Skeletal muscle cell (primary cell): ENCODE results near the gene HCN4.

Source experiments
- DNase-seq: peaks from one replicate; pipeline ENCODE4 v3.0.0-alpha.2; 2010; ENCODE audit warnings: low read depth
- H3K4me3 ChIP-seq: 2 replicates; pipeline ENCODE4 v1.5.1; 2011; ENCODE audit warnings: low read depth, mild to moderate bottlenecking, control low read depth, low read length, moderate library complexity

Gene HCN4

GRCh38 chr15:73383310-73384189 is 14.8 kb upstream of the HCN4 start:
- DNase-seq, result no peak

DNA sequence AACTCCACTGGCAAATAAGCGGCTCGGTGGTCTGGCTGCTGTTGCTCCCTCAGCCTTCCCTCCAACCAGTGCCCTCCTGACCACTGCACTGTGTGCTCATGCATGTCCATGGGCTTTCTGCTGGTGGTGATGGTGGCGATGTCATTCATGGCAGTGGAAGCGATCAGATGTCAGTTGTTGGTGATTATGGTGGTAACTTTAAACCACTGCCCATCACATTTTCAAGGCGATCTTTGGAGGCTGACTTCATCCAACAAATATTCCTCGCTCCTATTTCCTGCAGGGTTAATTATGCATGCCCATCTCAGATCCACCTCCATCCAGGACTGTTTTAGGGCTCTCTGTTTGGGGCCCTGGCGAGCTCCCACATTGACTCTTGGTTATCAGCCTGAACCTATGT is 13.4 kb upstream of the HCN4 start:
- H3K4me3 ChIP-seq, result no peak overlapping the region
- DNase-seq, result no peak

More at GRCh38 chr15:73383310-73384189, 14.8 kb upstream of the HCN4 start:
- H3K4me3 ChIP-seq, result no peak overlapping the region

DNA sequence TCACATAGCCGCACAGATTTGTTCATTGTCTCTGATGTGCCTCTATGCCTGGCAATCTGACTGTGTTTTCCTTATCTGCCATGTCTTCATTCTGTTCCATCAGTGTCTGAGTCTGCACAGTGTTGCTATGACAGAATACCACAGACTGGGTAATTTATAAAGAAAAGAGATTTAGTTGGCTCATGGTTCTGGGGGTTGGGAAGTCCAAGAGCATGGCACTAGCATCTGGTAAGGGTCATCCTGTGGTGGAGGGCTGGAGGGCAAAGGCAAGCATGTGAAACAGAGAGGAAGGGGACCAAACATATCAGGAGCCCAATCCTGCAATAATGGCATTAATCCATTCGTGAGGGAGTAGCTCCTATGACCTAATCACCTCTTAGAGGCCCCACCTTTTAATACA is 11.9 kb upstream of the HCN4 start:
- DNase-seq, result no peak

DNA sequence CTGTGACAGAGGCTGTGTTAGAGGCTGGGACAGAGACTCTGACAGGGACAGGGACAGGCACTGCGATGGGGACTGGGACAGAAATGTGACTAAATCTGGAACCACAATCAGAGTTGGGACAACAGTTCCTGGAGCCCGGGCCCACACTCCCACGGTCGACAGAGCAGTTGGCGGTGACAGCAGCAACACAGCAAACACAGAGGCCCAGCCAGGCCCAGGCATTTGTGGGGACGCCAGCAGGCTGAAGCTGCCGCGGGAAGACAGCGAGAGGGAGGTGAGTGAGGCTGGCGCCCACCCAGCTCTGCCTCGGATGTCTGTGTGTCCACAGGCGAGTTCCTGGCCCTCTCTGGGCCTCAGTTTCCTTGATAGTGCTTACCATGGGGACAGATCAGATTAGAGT is 9.3 kb upstream of the HCN4 start:
- DNase-seq, result no peak

More for the DNA sequence above, 11.9 kb upstream of the HCN4 start:
- H3K4me3 ChIP-seq, result no peak overlapping the region

DNA sequence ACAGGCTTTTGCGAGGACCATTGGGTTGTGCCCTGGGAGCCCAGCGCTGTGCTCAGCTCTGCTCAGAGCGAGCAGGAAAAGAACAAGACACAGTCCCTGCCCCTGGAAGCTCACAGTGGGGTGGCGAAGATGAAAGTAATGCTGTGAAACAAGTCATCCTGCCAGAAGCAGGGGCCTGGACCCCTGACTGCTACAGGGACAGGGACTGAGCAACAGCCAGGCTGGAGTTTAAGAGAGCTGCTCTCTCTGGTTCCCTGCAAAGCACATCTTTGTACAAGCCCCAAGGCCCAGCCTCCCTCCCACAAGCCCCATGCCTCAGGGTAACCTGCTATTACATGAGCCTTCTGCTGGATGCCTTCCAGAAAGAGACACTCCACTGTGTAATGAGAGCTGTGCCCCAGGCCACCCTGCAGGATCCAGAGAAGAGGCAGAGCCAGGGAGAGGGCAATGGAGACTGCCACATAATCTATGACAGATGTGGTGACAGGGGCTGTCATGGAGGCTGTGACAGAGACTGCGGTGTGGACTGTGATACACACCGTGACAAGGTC is 7.1 kb upstream of the HCN4 start:
- no peak for DNase-seq

More for the DNA sequence above, 9.3 kb upstream of the HCN4 start:
- no peak overlapping the region for H3K4me3 ChIP-seq

GRCh38 chr15:73375012-73375411 is 6.3 kb upstream of the HCN4 start:
- no peak overlapping the region for H3K4me3 ChIP-seq
- DNase-seq, result no peak

More for the DNA sequence above, 7.1 kb upstream of the HCN4 start:
- H3K4me3 ChIP-seq, result no peak overlapping the region

- no peak overlapping the region for H3K4me3 ChIP-seq
- no peak for DNase-seq
Measured at GRCh38 chr15:73374604-73375003, 5.8 kb upstream of the HCN4 start.

DNA sequence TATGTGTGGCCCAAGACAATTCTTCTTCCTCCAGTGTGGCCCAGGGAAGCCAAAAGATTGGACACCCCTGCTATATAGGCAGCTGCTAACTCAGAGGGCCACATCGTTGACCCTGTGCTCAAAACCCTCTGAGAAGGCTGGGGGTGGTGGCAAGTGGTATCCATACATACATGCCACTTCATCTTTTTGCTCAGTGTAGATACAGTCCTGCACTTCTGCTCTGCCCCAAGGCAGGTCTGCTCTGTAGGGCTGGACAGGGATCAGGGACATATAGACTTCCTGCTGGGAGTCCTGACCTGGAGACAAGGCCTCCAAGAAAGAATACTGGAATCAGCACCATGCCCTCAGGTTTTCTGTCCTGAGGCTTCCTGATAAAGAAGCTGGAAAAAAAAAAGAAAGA is 4.5 kb upstream of the HCN4 start:
- DNase-seq, result no peak
- no peak overlapping the region for H3K4me3 ChIP-seq

- DNase-seq, result no peak
- no peak overlapping the region for H3K4me3 ChIP-seq
Measured at GRCh38 chr15:73371812-73372211, 3.1 kb upstream of the HCN4 start.

GRCh38 chr15:73370151-73370550 is 1.4 kb upstream of the HCN4 start:
- DNase-seq, result no peak
- no peak overlapping the region for H3K4me3 ChIP-seq

- no peak overlapping the region for H3K4me3 ChIP-seq
- DNase-seq, result no peak
Measured at GRCh38 chr15:73369154-73369694, 466 bp upstream of the HCN4 start.

GRCh38 chr15:73367624-73368300 is 996 bp downstream of the HCN4 start:
- H3K4me3 ChIP-seq, result no peak overlapping the region

GRCh38 chr15:73366766-73367623 is 1.8 kb downstream of the HCN4 start:
- no peak overlapping the region for H3K4me3 ChIP-seq
- no peak for DNase-seq

More at GRCh38 chr15:73367624-73368300, 996 bp downstream of the HCN4 start:
- DNase-seq, result no peak

GRCh38 chr15:73364070-73364469 is 4.7 kb downstream of the HCN4 start:
- no peak for DNase-seq
- H3K4me3 ChIP-seq, result no peak overlapping the region

- no peak overlapping the region for H3K4me3 ChIP-seq
- DNase-seq, result no peak
Measured at GRCh38 chr15:73362900-73363299, 5.9 kb downstream of the HCN4 start.

DNA sequence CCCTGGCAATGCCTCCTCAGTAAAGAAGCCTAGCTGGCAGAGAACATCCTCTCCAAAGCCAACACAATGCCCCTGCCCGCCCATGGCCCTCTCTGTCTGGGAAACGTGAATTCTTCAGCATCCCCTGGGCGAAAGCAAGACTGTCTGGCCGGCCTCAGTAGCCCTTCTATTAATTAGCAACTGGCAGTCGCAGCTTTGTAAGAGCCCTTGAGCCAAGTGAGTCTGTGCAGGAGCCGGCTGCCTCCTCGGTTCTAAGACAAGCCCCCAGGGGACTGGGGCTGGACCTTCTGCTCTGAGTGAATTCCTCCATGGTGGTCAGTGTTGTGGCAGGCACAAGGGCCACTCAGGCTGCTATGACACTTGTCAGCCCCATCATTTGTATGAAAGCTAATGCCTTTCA is 7.4 kb downstream of the HCN4 start:
- no peak for DNase-seq
- no peak overlapping the region for H3K4me3 ChIP-seq

- no peak overlapping the region for H3K4me3 ChIP-seq
- DNase-seq, result no peak
Measured at GRCh38 chr15:73359651-73360050, 9.1 kb downstream of the HCN4 start.

DNA sequence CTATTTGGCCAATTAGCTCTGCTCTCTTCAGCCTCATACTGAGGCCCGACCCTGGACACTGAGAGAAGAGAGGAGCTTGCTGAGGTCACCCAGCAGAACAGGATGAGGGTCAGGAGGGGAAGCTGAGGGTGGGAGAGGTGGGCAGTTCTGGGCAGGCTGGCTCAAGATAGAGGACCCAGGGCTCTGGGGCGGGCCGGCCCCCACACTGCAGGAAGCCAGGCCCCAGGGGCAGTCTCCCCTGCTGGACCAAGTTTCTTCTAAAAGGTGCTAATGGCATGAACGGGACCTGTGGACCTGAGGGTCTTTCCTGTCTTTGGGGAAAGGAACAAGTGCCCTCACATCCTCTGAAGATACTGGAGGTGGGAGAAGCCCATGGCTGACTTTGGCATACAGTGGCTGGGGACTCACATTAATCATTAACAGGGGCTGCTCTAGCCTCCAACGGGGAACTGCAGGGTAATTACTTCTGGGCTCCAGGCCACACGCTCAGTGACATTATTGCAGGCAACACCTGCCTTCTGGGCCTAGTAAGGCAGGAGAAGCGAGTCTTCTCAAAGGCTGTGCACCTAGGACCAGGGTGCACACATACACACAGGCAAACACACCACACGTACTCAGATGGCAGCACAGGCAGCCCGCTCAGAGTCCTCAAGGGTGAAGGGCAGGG is 10.6 kb downstream of the HCN4 start:
- no peak for DNase-seq
- H3K4me3 ChIP-seq, result no peak overlapping the region
